GM20431 (cell line): ENCODE results near the gene CTNNBIP1.

Source experiments
- in situ Hi-C: fragments of 300-500 bp; cut with MseI, MboI; formaldehyde crosslinking; loops from one replicate; pipeline ENCODE4 v1.15.0; 2020; ENCODE audit warnings: low sequenced_read_pairs; ENCODE audit not compliant: unreplicated experiment

The CTNNBIP1 gene

DNA sequence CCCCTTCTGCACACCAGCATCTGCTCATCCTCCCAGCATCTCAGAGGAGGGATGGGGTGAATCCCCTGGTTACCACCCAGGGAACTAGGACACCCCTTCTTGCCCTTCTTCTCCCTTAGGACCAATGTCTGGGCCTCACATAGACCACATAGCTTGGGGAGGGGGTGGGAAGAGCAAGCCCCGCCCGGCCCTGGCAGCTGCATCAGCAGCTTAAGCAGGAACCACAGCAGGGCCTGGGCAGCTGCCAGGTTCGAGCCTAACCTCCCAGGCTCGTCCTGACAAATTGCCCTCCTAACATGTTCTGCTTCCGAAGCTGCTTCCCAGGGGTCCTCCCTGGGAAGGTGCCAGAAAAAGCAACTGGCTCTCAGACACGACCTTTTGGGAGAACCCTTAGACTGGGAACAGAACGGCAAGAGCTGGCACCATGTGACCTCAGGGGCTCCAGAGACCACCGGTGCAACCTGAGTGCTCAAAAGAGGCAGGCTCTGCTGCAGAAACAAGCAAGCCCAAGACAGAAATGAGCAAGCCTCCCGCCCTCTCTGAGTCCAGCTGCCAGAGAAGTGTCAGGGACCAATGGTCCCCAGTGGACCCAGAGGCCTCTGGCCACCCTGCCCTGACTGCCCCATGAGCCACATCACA lies 67.9 kb downstream of the CTNNBIP1 start:
- in situ Hi-C loops: no loop called here

DNA sequence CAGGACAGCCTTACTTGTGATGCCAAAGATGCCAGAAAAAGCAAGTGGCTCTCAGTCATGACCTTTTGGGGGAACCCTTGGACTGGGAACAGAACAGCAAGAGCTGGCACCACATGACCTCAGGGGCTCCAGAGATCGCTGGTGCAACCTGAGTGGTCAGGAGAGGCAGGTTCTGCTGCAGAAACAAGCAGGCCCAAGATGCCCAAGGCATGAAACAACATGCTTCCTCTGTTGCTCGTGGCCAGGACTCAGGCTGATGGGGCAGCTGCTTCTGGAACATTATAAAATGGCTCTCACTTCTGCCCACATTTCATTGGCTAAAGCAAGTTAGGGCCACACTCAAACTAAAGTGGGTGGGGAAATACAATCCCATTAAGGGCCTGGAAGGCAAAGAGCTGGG lies 68.6 kb downstream of the CTNNBIP1 start:
- in situ Hi-C loops: no loop called here

DNA sequence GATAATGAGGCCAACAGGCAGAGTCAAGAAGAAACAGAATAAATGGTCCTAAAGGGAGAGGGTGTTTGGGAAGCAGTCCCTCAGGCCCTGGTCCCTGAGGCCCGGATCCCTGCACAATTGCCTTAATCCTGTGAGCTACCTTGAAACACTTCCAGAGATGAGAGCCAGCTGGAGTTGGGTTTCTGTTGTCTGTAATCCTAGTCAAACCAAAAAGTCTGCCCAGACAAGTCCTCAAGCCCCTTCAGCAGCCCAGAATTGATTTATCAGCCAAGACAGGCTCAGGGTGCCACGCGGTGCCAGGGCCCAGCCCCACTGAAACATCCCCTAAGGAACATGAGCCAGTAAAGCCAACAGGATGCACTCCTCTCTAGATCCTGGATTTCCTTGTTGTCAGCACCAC lies 69.9 kb downstream of the CTNNBIP1 start:
- in situ Hi-C loops: no loop called here

DNA sequence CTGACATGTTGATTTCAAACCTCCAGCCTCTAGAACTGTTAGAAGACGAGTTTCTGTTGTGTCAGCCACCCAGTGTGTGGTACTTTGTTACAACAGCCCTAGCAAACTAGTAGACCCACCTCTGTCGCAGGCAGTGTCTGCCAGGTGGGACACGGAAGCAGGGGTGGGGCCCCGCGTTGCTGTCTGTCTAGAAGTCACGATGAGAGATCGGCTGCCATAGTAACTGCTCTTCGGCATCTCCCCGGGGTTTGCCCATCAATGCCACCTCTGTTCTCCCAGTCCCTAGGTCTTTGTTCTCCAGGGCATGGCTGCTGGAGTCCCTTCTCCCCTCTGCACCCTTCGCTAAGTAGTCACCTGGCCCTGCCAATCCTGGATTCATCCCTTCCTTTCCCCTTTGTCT lies 71.1 kb downstream of the CTNNBIP1 start:
- in situ Hi-C loops: no loop called here

DNA sequence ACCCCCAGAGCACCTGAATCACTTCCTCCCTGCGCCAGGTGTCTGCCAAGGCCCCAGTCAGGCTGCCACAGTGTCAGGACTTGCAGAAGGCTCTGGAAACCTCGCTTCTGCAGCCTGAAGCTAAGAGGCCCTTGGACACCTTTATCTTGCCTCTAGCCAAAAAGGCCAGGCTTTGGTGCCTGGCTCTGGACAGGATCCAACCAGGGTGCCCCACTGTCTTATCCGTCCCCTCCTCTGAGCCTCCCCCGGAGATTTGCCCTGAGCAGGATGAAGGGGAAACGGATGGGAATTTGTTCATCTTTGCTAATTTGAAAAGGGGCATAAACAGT lies 73.5 kb downstream of the CTNNBIP1 start:
- in situ Hi-C loops: no loop called here

DNA sequence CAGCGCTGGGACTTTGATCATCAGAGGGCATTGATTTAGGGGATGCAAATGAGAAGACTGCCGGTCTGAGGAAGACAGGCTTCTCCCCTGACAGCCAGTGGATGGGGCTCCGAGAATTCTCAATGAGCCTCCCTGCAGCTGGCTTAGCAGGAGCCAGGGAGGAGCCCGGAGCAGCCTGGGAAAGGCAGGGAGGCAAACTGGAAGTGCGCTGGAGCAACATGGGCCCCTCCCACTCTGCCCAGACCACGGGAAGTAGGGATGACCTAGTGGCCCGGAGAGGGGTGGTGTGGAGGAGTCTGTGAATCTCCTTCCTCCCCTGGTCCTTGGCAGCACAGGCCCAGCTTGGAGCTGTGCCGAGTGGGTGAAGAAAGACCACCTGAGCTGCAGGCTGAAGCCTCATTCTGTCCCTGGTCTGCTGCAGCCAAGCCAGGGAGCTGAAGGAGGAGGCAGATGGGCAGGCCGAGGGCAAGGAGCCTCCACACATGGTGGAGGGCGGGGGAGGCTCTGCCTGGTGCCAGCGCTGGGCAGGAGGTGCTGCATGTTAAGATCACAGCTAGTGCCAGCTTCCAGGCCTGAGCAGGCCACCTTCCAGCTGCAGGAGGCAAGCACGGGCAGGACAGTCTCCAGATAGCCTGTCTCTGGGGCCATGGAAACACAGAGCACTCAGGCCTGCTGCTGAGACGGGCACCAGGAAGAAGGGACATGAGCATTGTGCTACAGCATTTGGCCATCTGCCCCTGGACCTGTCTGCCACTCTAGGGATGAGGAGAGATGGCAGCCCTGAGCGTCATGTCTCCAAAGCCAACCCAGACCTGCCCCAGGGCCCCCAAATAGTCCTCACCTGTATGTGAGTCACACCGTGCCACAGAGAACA lies 74.1 kb downstream of the CTNNBIP1 start:
- in situ Hi-C loops: no loop called here

DNA sequence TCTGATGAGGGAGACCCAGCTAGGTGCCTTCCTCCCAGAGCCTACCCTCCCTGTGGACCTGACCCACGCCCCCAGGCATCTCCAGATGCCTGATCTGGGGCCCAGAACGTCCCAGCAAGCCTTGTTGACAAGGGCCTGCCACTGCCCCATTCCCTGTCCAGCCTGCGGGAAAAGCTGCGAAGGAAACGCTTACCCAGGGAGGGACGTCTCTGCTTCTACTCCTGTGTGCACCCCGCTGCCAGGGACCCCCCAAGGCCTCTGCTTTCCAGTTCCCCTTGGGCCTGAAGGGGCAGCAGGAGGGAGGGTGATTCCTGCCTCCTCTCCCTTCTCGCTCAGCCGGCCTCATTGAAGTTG lies 74.7 kb downstream of the CTNNBIP1 start:
- in situ Hi-C loops: no loop called here

DNA sequence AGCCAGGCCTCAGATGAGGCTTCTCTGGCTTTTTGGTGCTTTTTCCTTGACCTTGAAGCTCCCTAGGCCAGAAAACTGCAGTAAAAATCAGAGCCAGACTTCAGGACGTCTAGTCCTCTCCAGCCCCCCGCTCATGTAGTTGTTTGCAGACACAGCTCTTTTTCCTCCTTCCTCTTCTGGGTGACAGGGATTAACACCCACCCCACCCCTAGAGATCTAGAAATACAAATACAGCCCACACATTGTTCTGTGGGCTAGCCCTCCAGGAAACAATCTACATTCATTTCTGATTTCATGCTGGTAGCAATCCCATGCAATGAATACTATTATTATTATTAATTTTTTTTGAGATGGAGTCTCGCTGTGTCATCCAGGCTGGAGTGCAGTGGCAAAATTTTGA lies 76.4 kb downstream of the CTNNBIP1 start:
- in situ Hi-C loops: no loop called here

DNA sequence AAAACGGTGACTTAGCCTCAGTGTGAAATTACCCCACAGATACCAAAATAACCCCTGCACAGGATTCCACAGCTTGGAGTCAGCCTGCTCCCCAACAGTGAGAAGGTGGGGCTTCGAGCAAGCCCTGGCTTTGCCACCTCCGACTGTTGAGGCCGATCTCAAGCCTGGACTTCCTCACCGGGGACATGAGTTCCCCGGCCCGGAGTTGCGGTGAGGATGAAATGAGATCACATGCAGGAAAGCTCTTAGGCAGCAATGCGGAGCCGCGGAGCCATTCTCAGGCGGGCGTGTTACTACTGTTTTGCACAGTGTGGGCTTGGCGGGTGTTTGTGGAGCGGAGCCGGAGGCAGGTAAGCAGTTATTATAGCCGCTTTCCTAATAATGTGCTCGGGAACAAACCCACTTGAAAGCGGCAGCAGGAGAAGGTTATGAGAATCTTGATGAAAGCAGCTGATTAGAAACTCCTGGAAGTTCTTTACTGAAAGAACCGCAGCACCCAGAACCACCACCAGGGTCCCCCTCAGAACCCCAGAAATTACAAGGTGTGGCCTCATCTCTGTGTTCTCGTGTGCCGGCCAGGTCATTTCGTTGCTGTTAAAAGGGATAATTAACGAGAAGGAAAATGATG lies 82.4 kb downstream of the CTNNBIP1 start:
- in situ Hi-C loops: no loop called here

DNA sequence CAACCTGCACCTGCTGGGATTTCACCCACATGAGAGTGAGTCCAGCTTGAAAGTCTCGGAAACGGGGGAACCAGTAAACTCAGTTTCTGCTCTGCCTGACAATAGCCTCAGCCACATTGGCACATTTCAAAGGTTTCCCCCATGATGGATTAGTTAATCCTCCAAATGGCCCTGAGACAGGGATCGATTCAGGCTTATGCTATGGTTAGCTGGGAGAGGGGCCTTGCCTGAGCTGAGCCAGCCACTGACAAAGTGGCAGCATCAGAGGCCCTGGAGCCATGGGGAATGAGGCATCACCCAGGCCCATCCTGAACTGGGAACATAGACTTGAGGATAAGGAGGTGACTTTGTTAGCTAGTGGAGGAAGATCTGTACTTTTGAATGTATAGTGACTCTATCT lies 83.5 kb downstream of the CTNNBIP1 start:
- in situ Hi-C loops: no loop called here

DNA sequence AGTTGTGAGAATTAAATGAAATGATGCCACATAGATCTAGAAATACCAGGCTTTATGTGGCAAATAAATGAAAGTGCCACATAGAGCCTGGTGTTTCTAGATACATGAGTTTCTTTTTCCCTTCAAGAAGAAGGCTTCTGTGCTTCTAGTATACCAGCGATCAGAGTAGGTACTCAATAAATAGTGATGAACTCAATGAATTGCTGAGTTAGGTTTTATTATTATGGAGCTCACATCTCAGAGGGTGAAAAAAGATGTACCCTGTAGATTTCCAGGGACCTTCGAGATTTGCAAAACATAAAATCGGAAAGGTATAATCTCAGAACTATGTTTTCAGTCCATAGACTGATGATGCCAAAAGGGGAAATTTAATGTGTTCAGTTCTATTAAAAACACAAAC lies 84.0 kb downstream of the CTNNBIP1 start:
- in situ Hi-C loops: no loop called here

DNA sequence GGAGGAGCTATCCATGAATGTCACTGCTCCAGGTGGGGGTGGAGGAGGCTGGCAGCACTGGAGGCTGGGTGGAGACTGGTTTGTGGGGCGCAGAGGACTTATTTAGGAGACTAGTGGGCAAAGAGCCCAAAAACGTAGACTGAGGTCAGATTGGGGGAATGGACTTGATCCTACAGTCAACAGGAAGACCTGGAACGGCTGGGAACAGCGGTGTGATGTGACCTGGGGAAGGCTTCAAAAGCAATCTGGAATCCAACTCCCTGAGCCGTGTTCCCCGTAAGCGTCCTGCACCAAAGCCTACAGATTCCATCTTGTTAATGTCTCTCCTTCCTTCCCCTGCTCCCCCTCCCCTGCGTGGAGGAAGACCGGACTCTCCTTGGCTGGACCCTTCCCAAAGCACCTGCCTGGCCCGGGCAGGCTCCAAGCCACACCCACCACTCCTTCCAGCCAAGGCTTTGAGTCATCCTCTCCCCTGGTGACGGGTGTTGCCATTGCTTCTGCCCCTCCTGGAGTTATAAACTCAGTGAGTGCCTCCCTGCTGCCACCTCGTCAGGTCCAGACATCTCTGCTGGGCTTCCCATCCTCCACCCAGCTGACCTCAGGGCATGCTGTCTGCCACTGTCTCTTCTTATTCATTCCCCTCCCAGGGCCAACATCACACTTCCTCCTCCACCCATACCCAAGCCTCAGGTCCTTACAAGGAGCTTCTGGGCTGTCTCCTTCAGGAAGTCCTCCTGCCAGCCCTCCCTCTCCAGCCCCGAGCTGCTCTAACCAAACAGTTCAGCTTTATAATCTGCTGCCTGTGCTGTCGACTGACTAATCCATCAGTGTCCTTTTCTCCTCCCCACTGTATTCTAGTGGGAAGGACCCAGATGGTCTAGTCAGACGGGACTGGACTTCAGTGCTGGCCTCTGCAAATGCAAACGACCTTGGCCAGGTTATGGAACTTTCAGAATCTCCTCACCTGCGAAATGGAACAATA lies 84.7 kb downstream of the CTNNBIP1 start:
- in situ Hi-C loops: no loop called here

DNA sequence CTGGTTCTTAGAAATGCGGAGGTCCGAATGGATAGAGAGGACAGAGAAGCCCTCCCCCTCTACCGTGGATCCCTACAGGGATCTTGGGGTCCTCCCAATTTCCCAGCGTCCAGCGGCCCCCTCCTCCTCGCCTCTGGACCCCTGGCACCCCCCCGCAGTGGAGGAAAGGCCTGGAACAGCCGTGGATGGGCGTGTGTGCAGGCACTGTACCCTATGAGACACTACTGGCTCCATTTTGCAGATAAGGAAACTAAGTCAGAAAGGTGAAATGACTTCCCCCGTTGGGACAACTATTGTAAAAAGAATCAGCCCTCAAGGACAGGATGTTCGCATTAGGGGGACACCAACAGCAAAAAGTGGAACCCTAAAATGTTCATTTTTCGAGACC lies 85.4 kb downstream of the CTNNBIP1 start:
- in situ Hi-C loops: no loop called here

DNA sequence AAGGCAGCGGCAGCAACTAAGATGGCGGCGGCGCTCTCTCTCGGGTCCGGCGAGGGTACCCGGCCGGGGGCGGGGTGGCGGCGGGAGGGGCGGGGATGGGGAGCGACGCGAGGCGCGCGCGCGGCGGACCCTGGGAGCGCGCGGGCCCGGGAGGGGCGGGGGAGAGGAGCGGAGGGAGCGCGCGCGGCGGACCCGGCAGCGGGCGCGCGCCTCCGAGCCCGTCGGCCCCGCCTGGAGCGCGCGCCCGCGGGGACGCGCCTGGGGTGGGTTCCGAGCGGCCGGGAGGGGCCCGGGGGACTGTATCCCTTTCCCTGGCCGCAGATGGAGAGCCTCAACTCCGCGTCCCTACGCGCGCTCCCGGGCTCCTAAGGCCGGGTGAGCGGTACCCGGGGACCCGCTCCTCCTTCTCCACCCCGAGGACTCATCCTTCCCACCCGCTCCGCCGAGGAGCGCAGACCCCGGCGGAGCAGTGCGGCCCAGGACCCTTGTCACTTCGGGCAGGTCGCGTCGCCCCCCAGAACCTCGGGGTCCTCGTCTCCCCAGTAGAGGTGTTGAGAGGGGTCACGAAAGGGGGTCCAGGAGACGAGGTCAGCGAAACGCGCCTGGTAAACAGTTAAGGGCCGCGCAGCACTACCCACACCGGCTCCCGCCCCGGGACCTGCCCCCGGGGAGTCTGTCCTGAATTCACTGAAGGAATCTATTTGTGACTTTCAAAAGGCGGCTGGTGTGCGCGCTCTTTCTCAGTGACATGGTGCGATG lies 85.9 kb downstream of the CTNNBIP1 start, which contains the start of gene CLSTN1:
CLSTN1 (minus strand) TSS at position 23 of the 759 bp plus-strand sequence. CDS start 232 bp downstream, outside the sequence.
- in situ Hi-C loops: no loop called here

DNA sequence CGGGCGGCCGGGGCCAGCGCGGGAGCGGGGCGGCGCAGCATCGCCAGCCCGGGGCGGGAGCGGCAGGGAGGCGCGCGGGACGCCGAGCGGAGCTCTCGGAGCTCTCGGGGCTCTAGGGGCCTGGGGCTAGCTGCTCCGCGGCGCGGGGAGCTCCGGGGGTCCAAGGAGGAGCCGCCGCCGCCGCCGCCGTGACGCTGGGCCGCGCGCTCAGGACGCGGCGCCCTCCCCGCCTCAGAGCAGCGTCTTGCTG lies 86.5 kb downstream of the CTNNBIP1 start:
- in situ Hi-C loops: no loop called here

DNA sequence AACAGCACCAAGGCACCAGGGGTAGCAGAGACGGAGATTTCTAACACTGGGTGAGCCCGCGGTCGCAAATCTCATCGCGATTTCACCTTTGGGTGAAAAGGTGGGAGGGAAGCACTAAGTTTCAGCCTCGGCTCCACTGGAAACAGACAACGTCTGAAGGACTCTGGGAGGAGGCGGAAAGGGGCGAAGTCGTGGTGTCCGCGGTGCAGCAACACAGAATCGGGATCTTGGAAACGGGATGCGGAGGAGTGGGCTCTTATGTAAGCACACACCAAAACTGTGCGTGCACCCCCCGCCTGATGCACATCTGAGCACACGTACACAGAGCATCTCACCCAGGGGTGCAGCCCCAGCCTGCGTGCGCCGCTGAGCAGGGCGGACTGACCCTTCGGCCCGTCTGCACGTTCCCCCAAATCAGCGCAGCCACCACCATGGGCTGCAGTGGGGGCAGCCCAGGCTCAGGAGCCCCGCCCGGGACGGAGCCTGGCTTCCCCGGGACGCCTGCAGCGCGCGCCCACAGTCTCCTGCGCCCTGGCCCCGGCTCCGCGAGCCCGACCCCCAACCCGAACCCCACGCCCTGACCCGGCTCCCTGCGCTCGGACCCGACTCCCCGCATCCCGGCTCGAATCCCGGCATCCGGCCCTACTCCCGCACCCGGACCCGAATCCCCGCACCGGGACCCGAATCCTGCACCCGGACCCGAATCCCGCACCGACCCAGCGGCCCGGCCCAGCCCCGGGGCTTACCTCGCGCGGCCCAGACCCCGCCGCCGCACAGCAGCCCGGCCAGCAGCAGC lies 87.0 kb downstream of the CTNNBIP1 start:
- in situ Hi-C loops: no loop called here

DNA sequence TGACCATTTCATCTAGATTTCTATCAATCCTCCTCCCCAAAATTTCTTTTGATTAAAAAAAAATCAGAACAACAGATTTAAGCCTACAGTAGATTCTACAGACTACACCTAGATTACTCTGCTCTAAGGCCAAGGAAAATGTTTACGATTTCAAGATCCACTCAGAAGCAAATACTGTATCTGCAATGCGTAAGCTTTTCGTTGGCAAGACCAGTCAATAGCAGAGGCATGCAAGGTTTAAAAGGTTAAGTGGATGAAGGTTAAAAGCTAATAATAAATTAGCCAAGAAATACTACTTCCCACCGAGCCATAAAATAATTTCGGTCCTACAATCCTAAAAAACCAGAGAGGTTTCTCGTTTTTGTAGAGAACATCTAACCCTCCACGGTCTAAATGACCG lies 87.6 kb downstream of the CTNNBIP1 start:
- in situ Hi-C loops: no loop called here

DNA sequence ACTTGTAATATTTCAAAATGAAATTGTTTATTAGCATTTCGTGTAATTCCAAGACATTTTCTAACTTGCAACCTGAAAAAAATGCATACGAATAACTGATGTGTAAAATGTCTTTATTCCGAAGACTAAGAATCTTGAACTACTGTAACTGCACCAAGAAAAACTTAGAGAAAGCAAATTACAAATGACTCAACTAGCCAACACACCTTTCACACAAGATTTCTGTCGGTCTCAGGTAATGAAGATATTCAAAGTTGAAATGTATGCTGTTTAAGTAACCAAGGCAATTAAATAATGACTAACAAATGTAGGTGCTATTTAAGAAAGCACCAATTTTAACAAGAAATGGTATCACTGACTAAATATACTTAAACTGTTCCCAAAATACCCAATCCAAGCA lies 88.4 kb downstream of the CTNNBIP1 start:
- in situ Hi-C loops: no loop called here

DNA sequence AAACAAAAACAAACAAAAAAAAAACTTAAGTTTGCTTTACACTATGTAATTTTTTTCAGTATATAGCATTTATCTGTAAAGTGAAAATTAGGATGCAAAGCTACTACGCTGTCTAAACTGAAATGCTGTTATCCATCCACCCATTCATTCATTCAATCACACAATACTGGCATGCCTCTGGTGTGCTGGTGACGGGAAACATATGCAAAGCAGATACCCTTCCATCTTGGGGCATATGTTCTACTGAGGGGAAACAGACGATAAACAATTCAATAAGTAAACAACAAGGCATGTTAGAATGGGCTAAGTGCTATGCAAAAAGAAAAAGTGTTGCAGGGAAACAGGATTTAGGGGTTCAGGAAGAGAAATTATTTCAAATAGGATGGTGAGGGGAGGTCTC lies 89.5 kb downstream of the CTNNBIP1 start:
- in situ Hi-C loops: no loop called here
